NCI-H2081 treated with DMSO at 0.1 percent for 48 hours (cell line): Measurements from ENCODE around the gene PGAP2.

ENCODE experiments used
- DNase-seq: peaks from one replicate; lab custom pipeline; 2025; lab: John Stamatoyannopoulos, UW

Gene PGAP2

GRCh38 chr11:3831378-3832239 is 23.2 kb downstream of the PGAP2 start:
- DNase-seq, result no peak

GRCh38 chr11:3832816-3833215 is 24.5 kb downstream of the PGAP2 start:
- DNase-seq, result no peak

- DNase-seq, result no peak
Measured at GRCh38 chr11:3833449-3833848, 25.1 kb downstream of the PGAP2 start.

- no peak for DNase-seq
Measured at GRCh38 chr11:3834349-3834663, 25.9 kb downstream of the PGAP2 start.

- no peak for DNase-seq
Measured at GRCh38 chr11:3834664-3835461, 26.5 kb downstream of the PGAP2 start.

- DNase-seq, result no peak
Measured at GRCh38 chr11:3835751-3836150, 27.4 kb downstream of the PGAP2 start.

- DNase-seq, result no peak
Measured at GRCh38 chr11:3836903-3837302, 28.5 kb downstream of the PGAP2 start.

- no peak for DNase-seq
Measured at GRCh38 chr11:3837793-3838192, 29.4 kb downstream of the PGAP2 start.

GRCh38 chr11:3838504-3838903 is 30.1 kb downstream of the PGAP2 start:
- DNase-seq, result no peak

- no peak for DNase-seq
Measured at GRCh38 chr11:3840004-3840869, 31.9 kb downstream of the PGAP2 start.

- no peak for DNase-seq
Measured at GRCh38 chr11:3840870-3841425, 32.6 kb downstream of the PGAP2 start, which contains the start of gene RHOG. TSS of gene RHOG (minus strand) at chr11:3840959. CDS start at chr11:3828138, 12,821 bp downstream.

GRCh38 chr11:3841426-3842350 is 33.3 kb downstream of the PGAP2 start:
- DNase-seq, result peak; percentile 30

- no peak for DNase-seq
Measured at GRCh38 chr11:3843326-3843725, 35.0 kb downstream of the PGAP2 start.

- DNase-seq, result no peak
Measured at GRCh38 chr11:3845246-3845645, 36.9 kb downstream of the PGAP2 start.

- no peak for DNase-seq
Measured at GRCh38 chr11:3845670-3846069, 37.3 kb downstream of the PGAP2 start.

GRCh38 chr11:3849297-3849874 is 41.0 kb downstream of the PGAP2 start:
- no peak for DNase-seq

GRCh38 chr11:3853545-3853842 is 45.1 kb downstream of the PGAP2 start:
- DNase-seq, result no peak

- no peak for DNase-seq
Measured at GRCh38 chr11:3853899-3854659, 45.7 kb downstream of the PGAP2 start.

- no peak for DNase-seq
Measured at GRCh38 chr11:3854660-3854976, 46.3 kb downstream of the PGAP2 start.
